KMS-11 (cell line): ENCODE data around the gene AK5.

Experiments used
- H2AFZ ChIP-seq: fragments of 200-600 bp; sonication (generic); 2 replicates; pipeline ENCODE4 v1.6.1; 2016; ENCODE audit warnings: antibody characterized with exemption, mixed run types, low read depth
- H3K27ac ChIP-seq: fragments of 200-600 bp; sonication (generic); 2 replicates; pipeline ENCODE4 v1.6.1; 2016; ENCODE audit warnings: mild to moderate bottlenecking, mixed run types
- H3K27me3 ChIP-seq: fragments of 200-600 bp; sonication (generic); 2 replicates; pipeline ENCODE4 v1.6.1; 2017; ENCODE audit warnings: mild to moderate bottlenecking, low read depth, mixed run types, moderate library complexity; ENCODE audit not compliant: insufficient read depth
- H3K36me3 ChIP-seq: fragments of 200-600 bp; sonication (generic); 2 replicates; pipeline ENCODE4 v1.6.1; 2017; ENCODE audit warnings: mild to moderate bottlenecking, mixed run types; ENCODE audit not compliant: insufficient read depth
- H3K4me1 ChIP-seq: fragments of 200-600 bp; sonication (generic); 2 replicates; pipeline ENCODE4 v1.6.1; 2016; ENCODE audit warnings: mild to moderate bottlenecking, low read depth, mixed run types; ENCODE audit not compliant: poor library complexity, severe bottlenecking
- H3K4me2 ChIP-seq: fragments of 200-600 bp; sonication (generic); 2 replicates; pipeline ENCODE4 v1.7.0; 2016; ENCODE audit warnings: mild to moderate bottlenecking, mixed run types
- H3K4me3 ChIP-seq: fragments of 200-600 bp; sonication (generic); IDR thresholded peaks from 2 replicates; pipeline ENCODE4 v1.6.1; 2017; ENCODE audit warnings: low read depth, low read length, mixed read lengths; ENCODE audit not compliant: insufficient read depth
- H3K79me2 ChIP-seq: fragments of 200-600 bp; sonication (generic); 2 replicates; pipeline ENCODE4 v1.6.1; 2016; ENCODE audit warnings: low read depth, mixed run types; ENCODE audit not compliant: insufficient read depth
- H3K9ac ChIP-seq: fragments of 200-600 bp; sonication (generic); 2 replicates; pipeline ENCODE4 v1.6.1; 2016; ENCODE audit warnings: mild to moderate bottlenecking, mixed run types
- H4K20me1 ChIP-seq: fragments of 200-600 bp; sonication (generic); 2 replicates; pipeline ENCODE4 v1.6.1; 2016; ENCODE audit warnings: mild to moderate bottlenecking, mixed run types; ENCODE audit not compliant: insufficient read depth
- CTCF ChIP-seq: fragments of 200-600 bp; sonication (generic); conservative IDR thresholded peaks from 2 replicates; pipeline ENCODE4 v1.6.1; 2017; ENCODE audit warnings: low read depth, mild to moderate bottlenecking, antibody characterized with exemption, low read length, moderate library complexity, mixed read lengths

Gene AK5

GRCh38 chr1:77467741-77468140 lies 185.9 kb downstream of the AK5 start:
- no peaks in the 10 kb centered on the region for H3K36me3 ChIP-seq
- TF ChIP-seq CTCF: no peak
- H3K4me1 ChIP-seq: no peaks in the 10 kb centered on the region
- H2AFZ ChIP-seq: no peak overlapping the region
- no peaks in the 10 kb centered on the region for H3K79me2 ChIP-seq
- no peaks in the 10 kb centered on the region for H4K20me1 ChIP-seq
- no peak overlapping the region for H3K9ac ChIP-seq
- no peak overlapping the region for H3K4me2 ChIP-seq
- no peak overlapping the region for H3K4me3 ChIP-seq
- H3K27me3 ChIP-seq: no peaks in the 10 kb centered on the region
- no peak overlapping the region for H3K27ac ChIP-seq

- Histone ChIP-seq H3K9ac (no peak overlapping the region), H3K4me3 (no peak overlapping the region), H4K20me1 (no peaks in the 10 kb centered on the region), H3K27ac (no peak overlapping the region), H3K27me3 (no peaks in the 10 kb centered on the region), H3K4me2 (no peak overlapping the region), H3K4me1 (no peaks in the 10 kb centered on the region), H3K79me2 (no peaks in the 10 kb centered on the region), H3K36me3 (no peaks in the 10 kb centered on the region), H2AFZ (no peak overlapping the region)
- no peak for TF ChIP-seq CTCF
These were observed 186.6 kb downstream of the AK5 start for GRCh38 chr1:77468257-77468948.

DNA sequence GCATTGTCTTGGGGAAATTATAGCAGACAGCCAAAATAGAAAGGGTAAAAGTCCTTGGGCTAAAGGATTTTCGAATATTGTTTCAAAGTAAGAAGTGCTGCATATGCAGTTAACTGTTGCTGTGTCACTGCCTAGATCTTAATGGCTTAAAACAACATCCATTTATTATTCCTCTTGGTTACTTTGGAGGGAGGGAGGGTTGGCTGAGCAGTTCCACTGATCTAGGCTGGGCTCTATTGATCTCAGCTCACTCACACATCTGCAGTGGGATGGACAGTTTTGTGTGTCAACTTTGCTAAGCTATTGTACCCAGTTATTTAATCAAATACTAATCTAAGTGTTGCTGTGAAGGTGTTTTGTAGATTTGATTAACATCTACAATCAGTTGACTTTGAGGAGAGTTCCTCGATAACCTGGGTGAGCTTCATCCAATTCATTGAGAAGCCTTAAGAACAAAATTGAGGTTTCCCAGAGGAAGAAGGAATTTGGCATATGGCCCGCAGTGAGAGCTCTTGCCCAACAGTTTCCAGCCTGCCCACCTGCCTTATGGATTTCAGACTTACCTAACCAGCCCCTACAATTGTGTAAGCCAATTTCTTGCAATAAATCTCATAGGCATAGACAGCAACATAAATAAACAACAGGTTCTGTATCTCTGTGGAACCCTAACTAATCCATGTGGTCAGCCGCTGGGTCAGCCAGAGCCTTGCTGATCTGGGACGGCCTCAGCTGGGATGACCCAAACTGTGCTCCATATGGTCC lies 187.3 kb downstream of the AK5 start:
- no peaks in the 10 kb centered on the region for H4K20me1 ChIP-seq
- H3K4me2 ChIP-seq: no peak overlapping the region
- no peaks in the 10 kb centered on the region for H3K27me3 ChIP-seq
- H3K4me3 ChIP-seq: no peak overlapping the region
- no peak overlapping the region for H2AFZ ChIP-seq
- no peak for TF ChIP-seq CTCF
- no peaks in the 10 kb centered on the region for H3K79me2 ChIP-seq
- no peak overlapping the region for H3K9ac ChIP-seq
- no peaks in the 10 kb centered on the region for H3K36me3 ChIP-seq
- no peak overlapping the region for H3K27ac ChIP-seq
- no peaks in the 10 kb centered on the region for H3K4me1 ChIP-seq

- Histone ChIP-seq H3K27me3 (no peaks in the 10 kb centered on the region), H3K4me2 (no peak overlapping the region), H2AFZ (no peak overlapping the region), H3K9ac (no peak overlapping the region), H3K4me3 (no peak overlapping the region), H3K27ac (no peak overlapping the region), H3K4me1 (no peaks in the 10 kb centered on the region), H4K20me1 (no peaks in the 10 kb centered on the region), H3K79me2 (no peaks in the 10 kb centered on the region), H3K36me3 (no peaks in the 10 kb centered on the region)
- TF ChIP-seq CTCF: no peak
These were observed 189.9 kb downstream of the AK5 start for GRCh38 chr1:77471691-77472090.
